ENCODE measurements around the gene NCK2.

DNA sequence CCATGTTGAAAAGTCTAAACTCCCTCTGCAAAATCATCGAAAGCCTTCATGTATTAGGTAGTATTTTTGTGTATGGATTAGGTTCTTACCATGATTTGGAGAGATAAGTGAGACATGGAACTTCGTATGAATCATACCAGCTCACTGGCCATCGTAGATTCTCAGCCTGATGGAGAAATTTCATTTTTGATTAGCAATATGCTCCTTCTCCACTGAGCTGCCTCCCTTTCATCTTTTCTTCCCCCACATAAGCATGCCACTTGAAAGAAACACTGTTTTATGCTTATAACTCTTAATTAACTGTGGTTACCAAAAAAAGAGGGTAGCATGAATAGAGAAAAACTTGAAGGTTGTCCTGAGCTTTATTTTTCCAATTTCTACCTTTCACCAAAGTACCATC, 111.9 kb downstream of the NCK2 start:
- TF ChIP-seq, protein P1, sequence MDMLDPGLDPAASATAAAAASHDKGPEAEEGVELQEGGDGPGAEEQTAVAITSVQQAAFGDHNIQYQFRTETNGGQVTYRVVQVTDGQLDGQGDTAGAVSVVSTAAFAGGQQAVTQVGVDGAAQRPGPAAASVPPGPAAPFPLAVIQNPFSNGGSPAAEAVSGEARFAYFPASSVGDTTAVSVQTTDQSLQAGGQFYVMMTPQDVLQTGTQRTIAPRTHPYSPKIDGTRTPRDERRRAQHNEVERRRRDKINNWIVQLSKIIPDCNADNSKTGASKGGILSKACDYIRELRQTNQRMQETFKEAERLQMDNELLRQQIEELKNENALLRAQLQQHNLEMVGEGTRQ (CRISPR knock-in tag; IDR thresholded peaks at IDR 0.05) = no peak
- TF ChIP-seq, protein P2, sequence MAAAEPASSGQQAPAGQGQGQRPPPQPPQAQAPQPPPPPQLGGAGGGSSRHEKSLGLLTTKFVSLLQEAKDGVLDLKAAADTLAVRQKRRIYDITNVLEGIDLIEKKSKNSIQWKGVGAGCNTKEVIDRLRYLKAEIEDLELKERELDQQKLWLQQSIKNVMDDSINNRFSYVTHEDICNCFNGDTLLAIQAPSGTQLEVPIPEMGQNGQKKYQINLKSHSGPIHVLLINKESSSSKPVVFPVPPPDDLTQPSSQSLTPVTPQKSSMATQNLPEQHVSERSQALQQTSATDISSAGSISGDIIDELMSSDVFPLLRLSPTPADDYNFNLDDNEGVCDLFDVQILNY (CRISPR knock-in tag; IDR thresholded peaks at IDR 0.05) = no peak
- TF ChIP-seq, protein P3, sequence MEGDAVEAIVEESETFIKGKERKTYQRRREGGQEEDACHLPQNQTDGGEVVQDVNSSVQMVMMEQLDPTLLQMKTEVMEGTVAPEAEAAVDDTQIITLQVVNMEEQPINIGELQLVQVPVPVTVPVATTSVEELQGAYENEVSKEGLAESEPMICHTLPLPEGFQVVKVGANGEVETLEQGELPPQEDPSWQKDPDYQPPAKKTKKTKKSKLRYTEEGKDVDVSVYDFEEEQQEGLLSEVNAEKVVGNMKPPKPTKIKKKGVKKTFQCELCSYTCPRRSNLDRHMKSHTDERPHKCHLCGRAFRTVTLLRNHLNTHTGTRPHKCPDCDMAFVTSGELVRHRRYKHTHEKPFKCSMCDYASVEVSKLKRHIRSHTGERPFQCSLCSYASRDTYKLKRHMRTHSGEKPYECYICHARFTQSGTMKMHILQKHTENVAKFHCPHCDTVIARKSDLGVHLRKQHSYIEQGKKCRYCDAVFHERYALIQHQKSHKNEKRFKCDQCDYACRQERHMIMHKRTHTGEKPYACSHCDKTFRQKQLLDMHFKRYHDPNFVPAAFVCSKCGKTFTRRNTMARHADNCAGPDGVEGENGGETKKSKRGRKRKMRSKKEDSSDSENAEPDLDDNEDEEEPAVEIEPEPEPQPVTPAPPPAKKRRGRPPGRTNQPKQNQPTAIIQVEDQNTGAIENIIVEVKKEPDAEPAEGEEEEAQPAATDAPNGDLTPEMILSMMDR (IDR thresholded peaks at IDR 0.05) = no peak

All from WTC11 (cell line).